GM23338 (cell line): Measurements from ENCODE around the gene RNU6-7. TPM values are rescaled to one million over a fixed set of nuclear protein-coding genes. Genes with fewer than 3 reads are reported as not detected.

Experiments
- JUNB ChIP-seq: IDR thresholded peaks from one replicate; pipeline ENCODE4 v1.6.1; 2016; ENCODE audit warnings: antibody characterized with exemption; ENCODE audit not compliant: unreplicated experiment
- REST ChIP-seq: IDR thresholded peaks from one replicate; pipeline ENCODE4 v1.6.1; 2018; ENCODE audit warnings: antibody characterized with exemption; ENCODE audit not compliant: unreplicated experiment
- ZNF114 ChIP-seq: fragments of 250-450 bp; sonication (Bioruptor Pico); IDR thresholded peaks from 2 replicates; pipeline ENCODE4 v1.5.0; 2020; ENCODE audit warnings: mild to moderate bottlenecking, moderate library complexity
- ZNF462 ChIP-seq: fragments of 250-450 bp; sonication (Bioruptor Pico); IDR thresholded peaks from 2 replicates; pipeline ENCODE4 v1.5.0; 2020; ENCODE audit warnings: mild to moderate bottlenecking, moderate library complexity
- polyA plus RNA-seq: library from polyadenylated mRNA; unstranded; fragments of >200 nt; fragmentation: Nextera tagmentation; extraction: Ambion mirVana; gene quantifications from 2 replicates; pipeline ENCODE4 v1.2.1, GENCODE V29; 2016
- total RNA-seq: library from RNA; depleted of rRNA; stranded (reverse); fragments of >200 nt; shearing (Covaris generic); gene quantifications from 2 replicates; pipeline ENCODE4 v1.2.3, GENCODE V29; 2014

RNU6-7 gene
- total and polyA plus RNA-seq, 2 experiments from 2014 or later, result 39.1 TPM; not detected in 1

GRCh38 chr14:32183151-32184058 lies 18.4 kb upstream of the RNU6-7 start (continued):
- TF ChIP-seq ZNF462 (CRISPR knock-in tag), result no peak
- TF ChIP-seq REST, result no peak
- no peak for TF ChIP-seq ZNF114 (CRISPR knock-in tag)
- TF ChIP-seq JUNB, result no peak
